ENCODE measurements around the gene GRIK1. TPM values are rescaled to one million over a fixed set of nuclear protein-coding genes. Genes with fewer than 3 reads are reported as not detected.

GRIK1 gene
- total RNA-seq, 2 donors from 2014 or later, result 0.21 TPM; not detected in 1

DNA sequence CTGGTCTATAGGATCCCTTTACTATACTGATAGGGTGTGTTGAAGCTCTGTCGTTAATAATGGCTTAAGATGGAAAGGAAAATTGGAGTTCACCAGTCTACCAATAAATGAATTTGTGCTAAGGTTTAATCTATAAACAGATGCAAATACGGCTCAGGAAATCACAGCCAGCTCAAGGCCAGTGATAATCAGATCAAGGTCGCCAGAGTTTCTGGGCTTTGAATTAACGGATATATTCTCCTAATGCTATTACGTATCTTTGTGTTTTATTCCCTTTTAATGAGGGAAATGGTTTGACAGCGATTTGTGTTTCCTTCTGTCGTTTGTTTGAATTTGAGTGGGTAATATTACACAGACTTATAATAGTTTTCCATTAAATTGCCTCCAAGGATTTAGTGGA lies 361.5 kb downstream of the GRIK1 start:
- H3K36me3 ChIP-seq, result no peaks in the 10 kb centered on the region
- TF ChIP-seq, protein P1, sequence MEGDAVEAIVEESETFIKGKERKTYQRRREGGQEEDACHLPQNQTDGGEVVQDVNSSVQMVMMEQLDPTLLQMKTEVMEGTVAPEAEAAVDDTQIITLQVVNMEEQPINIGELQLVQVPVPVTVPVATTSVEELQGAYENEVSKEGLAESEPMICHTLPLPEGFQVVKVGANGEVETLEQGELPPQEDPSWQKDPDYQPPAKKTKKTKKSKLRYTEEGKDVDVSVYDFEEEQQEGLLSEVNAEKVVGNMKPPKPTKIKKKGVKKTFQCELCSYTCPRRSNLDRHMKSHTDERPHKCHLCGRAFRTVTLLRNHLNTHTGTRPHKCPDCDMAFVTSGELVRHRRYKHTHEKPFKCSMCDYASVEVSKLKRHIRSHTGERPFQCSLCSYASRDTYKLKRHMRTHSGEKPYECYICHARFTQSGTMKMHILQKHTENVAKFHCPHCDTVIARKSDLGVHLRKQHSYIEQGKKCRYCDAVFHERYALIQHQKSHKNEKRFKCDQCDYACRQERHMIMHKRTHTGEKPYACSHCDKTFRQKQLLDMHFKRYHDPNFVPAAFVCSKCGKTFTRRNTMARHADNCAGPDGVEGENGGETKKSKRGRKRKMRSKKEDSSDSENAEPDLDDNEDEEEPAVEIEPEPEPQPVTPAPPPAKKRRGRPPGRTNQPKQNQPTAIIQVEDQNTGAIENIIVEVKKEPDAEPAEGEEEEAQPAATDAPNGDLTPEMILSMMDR (IDR thresholded peaks at IDR 0.05), result no peak
- H3K4me3 ChIP-seq, result no peak overlapping the region
- no peak overlapping the region for H3K27ac ChIP-seq
- ATAC-seq (ENCODE audit: insufficient number of reproducible peaks, low FRiP score, low read depth) (no peak), DNase-seq (ENCODE audit: low spot score) (no peak)
- H3K4me1 ChIP-seq (ENCODE audit: control insufficient read depth in 1 of 2, low read depth in 2 of 2), result no peaks in the 10 kb centered on the region
- no peaks in the 10 kb centered on the region for H3K9me3 ChIP-seq
- H3K27me3 ChIP-seq (replicated peaks; ENCODE audit: insufficient read depth), result no peaks in the 10 kb centered on the region

DNA sequence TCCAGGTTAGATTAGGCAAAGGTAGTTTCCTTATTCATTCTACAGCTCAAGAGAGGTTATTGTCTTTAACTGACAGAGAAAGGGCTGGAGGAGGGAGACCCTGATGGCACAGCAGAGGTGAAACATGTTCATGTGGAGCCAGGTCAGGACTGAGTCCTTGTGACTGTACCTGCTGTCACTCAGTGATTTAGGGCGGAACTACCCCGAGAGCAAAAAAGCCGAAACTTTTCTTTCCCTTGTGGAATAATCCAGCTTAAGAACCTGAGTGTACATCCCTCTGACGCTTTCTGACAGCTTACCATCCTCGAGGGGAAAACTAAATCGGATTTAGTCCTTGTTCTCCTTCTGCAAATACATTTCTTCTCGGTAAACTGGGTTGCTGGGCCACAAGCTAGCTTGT lies 367.8 kb downstream of the GRIK1 start:
- Histone ChIP-seq H3K27ac (no peak overlapping the region), H3K9me3 (no peaks in the 10 kb centered on the region), H3K4me3 (no peak overlapping the region), H3K36me3 (no peaks in the 10 kb centered on the region), H3K27me3 (replicated peaks; ENCODE audit: insufficient read depth) (no peaks in the 10 kb centered on the region), H3K4me1 (ENCODE audit: control insufficient read depth in 1 of 2, low read depth in 2 of 2) (no peaks in the 10 kb centered on the region)
- TF ChIP-seq, protein P1 (IDR thresholded peaks at IDR 0.05), result no peak
- no peak for ATAC-seq (ENCODE audit: insufficient number of reproducible peaks, low FRiP score, low read depth)
- DNase-seq (ENCODE audit: low spot score), result no peak

DNA sequence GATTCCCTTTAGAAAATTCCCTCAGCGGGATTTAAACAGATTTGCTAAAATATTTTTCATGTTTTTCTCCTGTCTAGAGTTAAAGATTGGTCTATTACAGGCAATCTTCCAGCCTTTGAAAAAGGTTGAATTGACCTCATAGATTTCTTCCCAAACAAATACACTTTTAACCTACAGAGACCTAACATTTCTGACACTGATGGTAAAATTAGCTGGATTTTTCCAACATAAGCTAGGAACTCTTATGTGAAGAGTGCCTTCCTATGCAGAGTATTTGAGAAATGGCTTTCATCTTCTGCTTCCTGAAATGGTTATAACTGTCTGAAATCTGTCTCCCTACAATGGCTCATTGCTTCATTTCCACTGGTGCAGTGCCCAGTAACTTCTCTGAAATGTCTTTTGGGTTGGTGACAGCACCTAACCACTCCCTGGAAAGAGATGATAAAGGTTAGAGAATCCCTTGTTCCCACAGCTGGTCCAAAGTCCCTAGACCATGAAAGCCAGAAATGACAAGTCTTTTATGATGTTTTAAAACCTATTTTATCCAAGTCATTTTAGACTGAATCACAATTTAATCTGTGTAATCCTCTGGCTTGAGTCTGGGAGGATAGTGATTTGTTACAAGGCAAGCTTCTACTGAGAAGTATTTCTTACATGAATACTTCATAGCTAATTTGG lies 371.6 kb downstream of the GRIK1 start:
- no peak overlapping the region for H3K27ac ChIP-seq
- no peak overlapping the region for H3K4me3 ChIP-seq
- no peaks in the 10 kb centered on the region for H3K9me3 ChIP-seq
- no peaks in the 10 kb centered on the region for H3K4me1 ChIP-seq (ENCODE audit: control insufficient read depth in 1 of 2, low read depth in 2 of 2)
- H3K36me3 ChIP-seq, result no peaks in the 10 kb centered on the region
- TF ChIP-seq, protein P1 (IDR thresholded peaks at IDR 0.05), result no peak
- ATAC-seq (ENCODE audit: insufficient number of reproducible peaks, low FRiP score, low read depth) (no peak), DNase-seq (ENCODE audit: low spot score) (no peak)
- H3K27me3 ChIP-seq (replicated peaks; ENCODE audit: insufficient read depth), result no peaks in the 10 kb centered on the region

DNA sequence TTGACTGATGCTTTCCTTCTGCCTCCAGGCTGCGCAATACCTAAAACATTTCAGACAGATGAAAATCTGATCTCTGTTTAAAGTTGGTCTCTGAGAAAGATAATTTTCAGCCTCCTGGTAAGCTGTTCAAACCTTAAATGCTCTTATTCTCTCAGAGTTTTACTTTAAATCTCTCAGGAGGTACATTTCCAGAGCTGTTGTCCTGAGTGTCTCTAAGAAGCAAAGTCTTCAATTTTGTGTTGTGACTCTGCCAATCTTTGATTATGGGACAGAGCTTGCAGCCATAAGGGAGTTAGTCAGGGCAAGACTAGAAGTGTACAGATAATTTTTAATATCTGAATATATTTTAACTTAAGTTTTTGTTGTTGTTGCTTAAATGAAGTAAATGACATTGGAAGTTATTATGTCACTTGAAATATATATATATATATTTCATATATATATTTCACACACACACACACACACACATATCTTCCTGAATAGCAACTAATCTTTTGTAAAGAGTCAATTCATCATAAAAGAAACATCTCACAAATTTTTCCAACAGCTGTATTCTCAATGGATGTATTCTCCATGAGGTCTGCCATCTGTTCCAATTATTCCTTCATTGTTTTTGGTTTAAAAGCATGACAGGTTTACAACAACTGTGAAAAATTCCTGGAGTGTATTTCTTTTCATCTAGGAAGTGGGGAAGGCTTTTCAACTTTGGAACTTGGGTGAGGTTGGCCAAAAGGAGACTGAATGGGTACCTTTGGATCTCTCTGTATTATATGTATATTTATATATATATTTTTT lies 381.7 kb downstream of the GRIK1 start:
- Histone ChIP-seq H3K4me1 (ENCODE audit: control insufficient read depth in 1 of 2, low read depth in 2 of 2) (peaks cover 0 to 3% of the 10 kb centered on the region in 2 donors), H3K36me3 (no peaks in the 10 kb centered on the region), H3K27ac (no peak overlapping the region), H3K4me3 (no peak overlapping the region), H3K9me3 (no peaks in the 10 kb centered on the region), H3K27me3 (replicated peaks; ENCODE audit: insufficient read depth) (no peaks in the 10 kb centered on the region)
- TF ChIP-seq, protein P1 (IDR thresholded peaks at IDR 0.05), result no peak
- DNase-seq (ENCODE audit: low spot score), result no peak
- ATAC-seq (ENCODE audit: insufficient number of reproducible peaks, low FRiP score, low read depth), result no peak

DNA sequence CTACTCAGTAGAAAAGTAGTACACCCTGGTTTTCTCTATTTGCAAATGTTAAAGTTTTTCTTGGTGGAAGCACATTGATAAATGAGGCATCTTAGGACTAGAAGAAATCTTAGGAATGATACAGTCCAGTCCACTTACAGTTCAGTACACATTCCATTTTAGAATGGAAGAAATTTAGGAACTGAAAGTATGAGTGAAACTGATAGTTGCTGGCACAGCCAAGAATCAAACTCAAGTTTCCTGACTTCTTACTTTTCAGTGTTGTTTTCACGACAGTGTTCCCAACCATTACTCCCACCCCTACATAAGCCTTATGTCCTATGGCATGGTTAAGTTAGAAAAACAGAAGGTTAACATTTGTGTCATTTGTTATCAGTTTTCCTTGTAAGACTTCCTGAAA lies 382.6 kb downstream of the GRIK1 start:
- DNase-seq (ENCODE audit: low spot score) (no peak), ATAC-seq (ENCODE audit: insufficient number of reproducible peaks, low FRiP score, low read depth) (no peak)
- Histone ChIP-seq H3K9me3 (no peaks in the 10 kb centered on the region), H3K4me3 (no peak overlapping the region), H3K27ac (no peak overlapping the region), H3K4me1 (ENCODE audit: control insufficient read depth in 1 of 2, low read depth in 2 of 2) (peaks cover 0 to 3% of the 10 kb centered on the region in 2 donors), H3K27me3 (replicated peaks; ENCODE audit: insufficient read depth) (no peaks in the 10 kb centered on the region), H3K36me3 (no peaks in the 10 kb centered on the region)
- TF ChIP-seq, protein P1 (IDR thresholded peaks at IDR 0.05), result no peak

All from thoracic aorta (tissue), 2 donors.